HepG2 (cell line): ENCODE results near the gene TFF2. TPM values are rescaled to one million over a fixed set of nuclear protein-coding genes. Genes with fewer than 3 reads are reported as not detected.

Experiments
- CBX5 ChIP-seq: sonication (generic); formaldehyde crosslinking; IDR thresholded peaks from 2 replicates; pipeline ENCODE4 v1.4.0; 2020; ENCODE audit warnings: missing genetic modification reagents, borderline replicate concordance
- DMTF1 ChIP-seq: sonication (generic); formaldehyde crosslinking; IDR thresholded peaks from 2 replicates; pipeline ENCODE4 v1.4.0; 2020; ENCODE audit warnings: mild to moderate bottlenecking, missing genetic modification reagents
- EHMT2 ChIP-seq: fragments of 200-600 bp; sonication (generic); IDR thresholded peaks from 2 replicates; pipeline ENCODE4 v1.7.0; 2017; ENCODE audit warnings: antibody characterized with exemption, low read depth, low read length, borderline replicate concordance
- FOXA3 ChIP-seq: IDR thresholded peaks from 2 replicates; pipeline ENCODE4 v1.6.1; 2016; ENCODE audit warnings: missing genetic modification reagents, missing compliant biosample characterization
- GTF2F1 ChIP-seq: fragments of 150-350 bp; IDR thresholded peaks from 2 replicates; pipeline ENCODE4 v1.6.1; 2014; ENCODE audit warnings: low read length
- NR2F6 ChIP-seq, 2 experiments: IDR thresholded peaks; 2 replicates each; pipeline ENCODE4 v1.6.1; 2016; ENCODE audit warnings: antibody characterized with exemption in 1 of 2, mild to moderate bottlenecking in 1 of 2
- PRDM15 ChIP-seq: sonication (generic); formaldehyde crosslinking; IDR thresholded peaks from 2 replicates; pipeline ENCODE4 v1.4.0; 2020; ENCODE audit warnings: missing genetic modification reagents
- SMARCC2 ChIP-seq: fragments of 450-650 bp; IDR thresholded peaks from 2 replicates; pipeline ENCODE4 v1.6.1; 2017; ENCODE audit warnings: antibody characterized with exemption, mild to moderate bottlenecking
- STAT6 ChIP-seq: sonication (generic); formaldehyde crosslinking; IDR thresholded peaks from 2 replicates; pipeline ENCODE4 v1.4.0; 2020; ENCODE audit warnings: missing genetic modification reagents, mild to moderate bottlenecking, borderline replicate concordance
- TGIF2 ChIP-seq: IDR thresholded peaks from 2 replicates; pipeline ENCODE4 v1.6.1; 2016; ENCODE audit warnings: control low read depth, missing compliant biosample characterization
- ZBTB7B ChIP-seq: sonication (generic); formaldehyde crosslinking; IDR thresholded peaks from 2 replicates; pipeline ENCODE4 v1.4.0; 2020; ENCODE audit warnings: missing genetic modification reagents
- ZMYM3 ChIP-seq: sonication (generic); formaldehyde crosslinking; IDR thresholded peaks from 2 replicates; pipeline ENCODE4 v1.5.1; 2020; ENCODE audit warnings: mild to moderate bottlenecking, missing genetic modification reagents
- ZNF646 ChIP-seq: sonication (generic); formaldehyde crosslinking; IDR thresholded peaks from 2 replicates; pipeline ENCODE4 v1.9.0; 2021; ENCODE audit warnings: mild to moderate bottlenecking, missing genetic modification reagents
- ZNF768 ChIP-seq: sonication (generic); formaldehyde crosslinking; IDR thresholded peaks from 2 replicates; pipeline ENCODE4 v1.4.0; 2020; ENCODE audit warnings: missing genetic modification reagents
- polyA plus RNA-seq, 8 experiments: library from polyadenylated mRNA; depleted of rRNA in 3 of 8; stranded (reverse) in 7 of 8; unstranded in 1 of 8; fragments of >200 nt; fragmentation: Illumina TruSeq in 4 of 8; extraction: Trizol in 4 of 8; gene quantifications; 2 replicates each; pipeline versions ENCODE4 v1.2.1 to v1.2.3, GENCODE V29; 2011 to 2016; ENCODE audit warnings: low read depth in 4 of 8, missing spikeins in 1 of 8, mixed read lengths in 1 of 8; ENCODE audit not compliant: insufficient read depth in 1 of 8
- total RNA-seq, 5 experiments: library from RNA; depleted of rRNA; stranded (reverse); fragments of >200 nt; fragmentation: Illumina TruSeq; extraction: Trizol; gene quantifications; 2 replicates each; pipeline ENCODE4 v1.2.3, GENCODE V29; 2016; ENCODE audit warnings: low read depth in 1 of 5

TFF2 gene
- total and polyA plus RNA-seq, 2 of the 13 experiments (the other 11 are each of a cell fraction or from before 2014, with no cell fraction given): 1.5 TPM; not detected in 1

- TF ChIP-seq PRDM15 (CRISPR knock-in tag): no peak
- TF ChIP-seq DMTF1: no peak
- no peak for TF ChIP-seq EHMT2
- peak; percentile 47; the same call in 1 of the 2 replicates for TF ChIP-seq NR2F6 (IDR thresholded peaks at IDR 0.05)
- peak; percentile 79 for TF ChIP-seq NR2F6 (CRISPR knock-in tag; IDR thresholded peaks at IDR 0.05)
- 0 out of 2 replicates have a peak, but pooled peaks have one; percentile 48 for TF ChIP-seq ZNF646 (CRISPR knock-in tag)
- peak; percentile 74; the same call in 1 of the 2 replicates for TF ChIP-seq ZNF768 (CRISPR knock-in tag)
- TF ChIP-seq ZBTB7B (CRISPR knock-in tag): peak; percentile 69; the same call in 1 of the 2 replicates
- TF ChIP-seq GTF2F1: no peak
- TF ChIP-seq FOXA3 (CRISPR knock-in tag): peak; percentile 91
- TF ChIP-seq CBX5: no peak
- TF ChIP-seq STAT6 (CRISPR knock-in tag): no peak
- no peak for TF ChIP-seq SMARCC2
- TF ChIP-seq ZMYM3 (CRISPR knock-in tag): peak; percentile 85
- peak; percentile 68; the same call in 1 of the 2 replicates for TF ChIP-seq TGIF2
Measured at GRCh38 chr21:42315296-42315891, 35.4 kb downstream of the TFF2 start, which contains the start of gene TFF3 (continued).
